Astrocyte of the hippocampus (primary cell): ENCODE measurements around the gene TRIM43.
"Not testable (repeated sequence)": the region's sequence is repeated elsewhere in the genome, so short reads cannot be mapped to it uniquely, and the experiment has no call there.

Experiments used
- DNase-seq: peaks from one replicate; pipeline ENCODE4 v3.0.0; 2011; ENCODE audit warnings: low read depth, low spot score

TRIM43 gene

GRCh38 chr2:95641289-95641575, 49.4 kb downstream of the TRIM43 start:
- DNase-seq, result not testable (repeated sequence)

DNA sequence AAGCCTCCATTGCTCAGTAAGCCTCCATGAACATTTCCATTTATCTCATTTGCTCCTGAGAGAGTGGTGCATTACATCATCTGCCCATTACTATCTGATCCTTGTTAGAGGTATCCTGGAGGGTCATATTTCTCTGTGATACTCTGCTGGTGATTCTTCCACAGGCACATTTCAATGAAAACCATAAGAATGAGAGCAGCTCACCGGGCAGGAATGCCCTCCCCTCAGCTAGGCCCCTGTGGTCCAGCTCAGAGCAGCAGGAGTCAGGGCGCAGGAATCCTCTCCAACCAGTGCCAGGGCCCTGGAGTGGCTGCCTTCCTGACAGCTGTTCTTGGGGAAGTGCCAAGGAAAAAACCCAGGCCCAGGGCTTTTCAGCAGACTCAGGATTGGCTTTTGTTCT, 50.0 kb downstream of the TRIM43 start:
- peak; percentile 86 for DNase-seq

- peak; percentile 31 for DNase-seq
Measured at GRCh38 chr2:95642360-95642759, 50.6 kb downstream of the TRIM43 start.

- not testable (repeated sequence) for DNase-seq
Measured at GRCh38 chr2:95642951-95643350, 51.1 kb downstream of the TRIM43 start.

DNA sequence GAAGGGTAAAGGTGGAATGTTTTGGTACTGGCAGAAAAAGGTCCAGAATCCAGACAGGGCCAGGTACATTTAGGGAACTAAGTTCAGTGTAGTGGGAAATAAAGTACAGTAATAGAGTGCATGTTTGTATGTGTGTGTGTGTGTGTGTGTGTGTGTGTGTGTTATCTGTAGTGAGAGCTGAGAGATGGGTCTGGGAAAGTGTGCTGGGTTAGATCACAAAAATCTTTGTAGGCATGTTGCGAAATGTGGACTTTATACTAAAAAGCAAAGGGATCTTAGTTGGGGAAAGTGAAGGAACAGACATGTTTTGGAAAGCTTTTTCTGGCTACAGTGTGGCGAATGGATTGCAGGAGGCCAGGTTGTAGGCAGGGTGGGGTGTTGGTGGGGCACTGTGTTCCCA, 53.5 kb downstream of the TRIM43 start:
- DNase-seq, result not testable (repeated sequence)

DNA sequence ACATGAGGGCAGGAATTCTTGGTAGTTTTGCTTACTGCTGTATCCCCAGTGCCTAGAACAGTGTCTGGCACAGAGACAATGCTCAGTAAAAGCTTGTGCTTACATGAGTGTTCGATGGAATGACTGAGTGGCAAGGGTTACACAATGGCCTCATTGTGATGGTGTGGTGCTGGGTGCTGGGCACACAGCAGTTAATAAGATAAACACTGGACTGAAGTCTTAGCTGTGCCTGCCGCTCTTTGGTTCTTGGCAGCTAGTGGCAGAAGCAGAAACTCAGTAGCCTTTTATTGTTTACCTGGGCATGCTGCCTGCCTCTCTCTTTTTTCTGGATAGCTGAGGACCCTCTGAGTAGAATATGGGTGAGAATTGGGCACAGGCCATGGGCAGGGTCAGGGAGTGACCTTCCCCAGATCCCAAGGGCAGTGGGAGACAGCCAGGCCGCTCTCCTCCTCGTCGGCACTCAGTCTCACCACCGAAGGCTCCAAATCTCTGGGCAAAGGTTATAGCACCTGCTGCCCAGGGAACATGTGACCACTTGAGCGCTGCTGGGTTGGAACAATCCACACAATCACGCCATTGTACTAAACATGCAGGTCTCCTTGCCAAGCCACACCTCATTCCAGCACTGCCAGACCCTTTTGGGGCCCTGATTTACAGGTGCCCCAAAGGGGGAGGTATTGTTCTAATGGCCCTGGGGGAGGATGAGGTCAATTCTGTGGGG, 54.6 kb downstream of the TRIM43 start:
- DNase-seq, result not testable (repeated sequence)

DNA sequence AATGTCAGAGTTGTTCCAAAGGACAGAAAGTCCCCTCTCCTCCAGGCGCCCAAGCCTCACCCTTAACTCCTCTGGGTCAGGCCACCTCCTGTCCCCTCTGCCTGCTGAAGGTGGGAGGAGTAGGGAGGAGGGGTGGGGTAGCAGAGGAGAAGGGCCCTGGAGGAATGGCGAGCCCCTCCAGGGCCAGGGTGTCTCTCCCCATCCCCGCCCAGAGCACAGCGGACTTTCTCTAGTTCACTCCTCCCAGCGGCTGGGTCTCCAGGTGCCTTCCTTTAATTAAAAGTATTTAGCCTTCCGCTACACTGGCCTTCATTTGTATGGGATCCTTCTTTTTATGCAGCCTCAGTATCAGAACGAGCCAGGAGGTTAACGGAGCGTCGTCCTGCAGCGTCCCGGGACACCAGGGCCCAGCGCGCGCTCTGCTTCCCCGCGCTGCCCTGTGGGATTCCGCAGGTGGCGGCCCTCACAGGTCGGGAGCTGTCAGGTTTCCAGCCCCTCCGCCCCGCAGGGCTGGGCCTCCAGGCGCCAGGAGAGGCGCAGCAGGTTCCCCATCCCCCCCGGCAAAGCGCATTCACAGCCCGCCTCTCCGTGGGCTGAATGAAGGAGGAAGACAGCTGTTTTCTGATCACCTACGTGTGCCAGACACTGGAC, 57.2 kb downstream of the TRIM43 start:
- DNase-seq, result not testable (repeated sequence)
